Psoas muscle (tissue), 8 donors: Measurements from ENCODE around the gene PGBD1. TPM values are rescaled to one million over a fixed set of nuclear protein-coding genes. Genes with fewer than 3 reads are reported as not detected.

ENCODE experiments used
- ATAC-seq, 4 donors: fragments of 200-7000 bp; cut with Tn5 transposase; one replicate each; pipeline ENCODE4 v1.9.1; 2020; ENCODE audit warnings: moderate library complexity in 3 of 4, mild to moderate bottlenecking in 2 of 4
- DNase-seq, 2 donors: peaks; one replicate each; pipeline ENCODE4 v3.0.0-alpha.2; 2020
- H3K27ac ChIP-seq: fragments of 200-600 bp; one replicate; pipeline ENCODE4 v1.8.0; 2022
- H3K27me3 ChIP-seq, 3 donors: fragments of 200-600 bp in 1 of 3; one replicate each; pipeline versions ENCODE4 v1.6.1 to v1.8.0; 2013 to 2022; ENCODE audit warnings: low read length in 2 of 3, mild to moderate bottlenecking in 2 of 3, moderate library complexity in 1 of 3; ENCODE audit not compliant: insufficient read depth in 3 of 3
- H3K36me3 ChIP-seq, 2 donors: fragments of 200-600 bp in 1 of 2; one replicate each; pipeline versions ENCODE4 v1.6.1 to v1.8.0; 2013 to 2022; ENCODE audit warnings: low read depth in 1 of 2, mild to moderate bottlenecking in 1 of 2, moderate library complexity in 1 of 2; ENCODE audit not compliant: insufficient read depth in 1 of 2
- H3K4me1 ChIP-seq: fragments of 200-600 bp; one replicate; pipeline ENCODE4 v1.8.0; 2022
- H3K4me3 ChIP-seq: fragments of 200-600 bp; one replicate; pipeline ENCODE4 v1.8.0; 2022; ENCODE audit warnings: mild to moderate bottlenecking
- H3K9me3 ChIP-seq: fragments of 200-600 bp; one replicate; pipeline ENCODE4 v1.8.0; 2022
- WGBS, 3 donors: extraction: QIAGEN DNeasy Blood & Tissue Kit; methylation state at CpG; one replicate each; pipeline versions ENCODE4 v1.1.6 to v1.1.7; 2013; 5-methylcytosine and 5-hydroxymethylcytosine counted together
- intact Hi-C, 2 donors: fragments of 100-400 bp; cut with DNase I; formaldehyde crosslinking; loops; one replicate each; pipeline versions ENCODE4 v1.11.0 to v1.14.2; 2022
- polyA plus RNA-seq, 3 donors: library from polyadenylated mRNA; stranded (reverse); fragments of 200-250 nt; gene quantifications; one replicate each; pipeline ENCODE4 v1.2.3, GENCODE V29; 2013
- total RNA-seq, 4 donors: library from RNA; stranded (reverse); fragmentation: NEBNext Ultra II Directional in 2 of 4; extraction: Animal tissue kit (Norgen Biotek cat#: 25700) in 2 of 4; gene quantifications; one replicate each; pipeline versions ENCODE4 v1.2.1 to v1.2.4, GENCODE V29; 2021 to 2023
- TF ChIP-seq, protein P1 (sequence below): fragments of 200-600 bp; IDR thresholded peaks from one replicate; pipeline ENCODE4 v1.8.0; 2022; ENCODE audit warnings: antibody characterized with exemption
- donor health status: healthy with polysubstance abuse.
- donor health status: DM: no; HTN: no; CAD: no; lungs with moderate emphysema.
- donor health status: Bipolar disorder and iron deficiency.
- donor health status: healthy.
- donor health status: DM: yes; HTN: yes; CAD: no.
- donor health status: DM: no; HTN: no; CAD: no.
- donor health status: DM: no; HTN: no; CAD: no.
- donor health status: DM: yes; HTN: yes; CAD: no.

The PGBD1 gene
- total and polyA plus RNA-seq, 7 donors, result 0.62 to 2.6 (median 1.2) TPM

DNA sequence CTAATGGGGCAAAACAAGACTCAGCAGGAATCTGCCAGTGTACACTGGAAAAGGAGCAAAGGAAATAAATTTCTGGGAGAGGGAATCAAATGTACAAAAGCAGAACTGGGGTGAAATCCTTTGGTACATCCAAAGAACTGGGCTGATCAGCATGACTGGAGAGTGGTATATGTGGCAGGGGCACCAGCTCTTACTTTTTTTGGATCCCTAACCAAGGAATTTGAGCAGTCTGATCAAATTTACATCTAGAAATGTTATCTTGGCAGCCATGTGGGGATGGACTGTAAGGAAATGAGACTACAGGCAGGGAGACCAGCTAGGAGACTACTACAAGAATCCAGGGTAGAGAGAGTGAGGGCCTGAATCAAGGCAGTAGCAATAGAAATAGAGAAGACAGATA, 55.7 kb downstream of the PGBD1 start:
- TF ChIP-seq, protein P1, sequence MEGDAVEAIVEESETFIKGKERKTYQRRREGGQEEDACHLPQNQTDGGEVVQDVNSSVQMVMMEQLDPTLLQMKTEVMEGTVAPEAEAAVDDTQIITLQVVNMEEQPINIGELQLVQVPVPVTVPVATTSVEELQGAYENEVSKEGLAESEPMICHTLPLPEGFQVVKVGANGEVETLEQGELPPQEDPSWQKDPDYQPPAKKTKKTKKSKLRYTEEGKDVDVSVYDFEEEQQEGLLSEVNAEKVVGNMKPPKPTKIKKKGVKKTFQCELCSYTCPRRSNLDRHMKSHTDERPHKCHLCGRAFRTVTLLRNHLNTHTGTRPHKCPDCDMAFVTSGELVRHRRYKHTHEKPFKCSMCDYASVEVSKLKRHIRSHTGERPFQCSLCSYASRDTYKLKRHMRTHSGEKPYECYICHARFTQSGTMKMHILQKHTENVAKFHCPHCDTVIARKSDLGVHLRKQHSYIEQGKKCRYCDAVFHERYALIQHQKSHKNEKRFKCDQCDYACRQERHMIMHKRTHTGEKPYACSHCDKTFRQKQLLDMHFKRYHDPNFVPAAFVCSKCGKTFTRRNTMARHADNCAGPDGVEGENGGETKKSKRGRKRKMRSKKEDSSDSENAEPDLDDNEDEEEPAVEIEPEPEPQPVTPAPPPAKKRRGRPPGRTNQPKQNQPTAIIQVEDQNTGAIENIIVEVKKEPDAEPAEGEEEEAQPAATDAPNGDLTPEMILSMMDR, result no peak
- intact Hi-C loops, result loop anchor here in 1 of 2 donors (5.0 kb wide), 2 partner anchors 55 to 200 kb away; partner anchors contain the start of gene PGBD1
- no peak for ATAC-seq

DNA sequence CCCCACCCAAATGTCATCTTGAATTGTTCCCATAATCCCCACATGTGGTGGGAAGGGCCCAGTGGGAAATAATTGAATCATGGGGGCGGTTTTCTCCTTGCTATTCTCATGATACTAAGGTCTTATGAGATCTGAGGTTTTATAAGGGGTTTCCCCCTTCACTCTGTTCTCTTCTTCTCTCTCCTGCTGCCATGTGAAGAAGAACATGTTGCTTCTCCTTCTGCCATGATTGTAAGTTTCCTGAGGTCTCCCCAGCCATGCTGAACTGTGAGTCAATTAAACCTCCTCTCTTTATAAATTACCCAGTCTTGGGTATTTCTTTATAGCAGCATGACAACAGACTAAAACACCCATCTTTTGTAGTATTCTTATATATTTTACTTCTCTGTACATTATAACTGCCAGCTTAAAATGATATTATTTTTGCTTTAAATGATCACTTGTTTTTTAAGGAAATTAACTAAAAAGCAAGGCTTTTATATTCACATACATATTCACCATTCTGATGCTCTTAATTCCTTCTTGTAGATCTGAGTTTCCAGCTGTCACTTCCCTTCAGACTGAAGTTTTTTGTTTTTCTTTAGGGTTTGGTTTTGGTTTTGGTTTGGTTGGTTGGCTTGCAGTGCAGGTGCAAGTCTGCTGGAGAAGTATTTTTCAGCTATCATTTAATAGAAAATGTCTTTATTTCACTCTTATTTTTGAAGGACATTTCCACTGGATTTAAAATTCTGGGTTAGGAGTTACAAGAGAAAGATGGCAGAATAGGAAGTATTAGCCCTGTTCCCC, 59.1 kb downstream of the PGBD1 start:
- Histone ChIP-seq H3K9me3 (no peaks in the 10 kb centered on the region), H3K4me3 (no peak overlapping the region), H3K27ac (no peak overlapping the region), H3K27me3 (peaks cover 0 to 2% (median 0%) of the 10 kb centered on the region in 3 donors), H3K36me3 (no peaks in the 10 kb centered on the region), H3K4me1 (peaks cover 8% of the 10 kb centered on the region)
- ATAC-seq (no peak), DNase-seq (no peak)
- WGBS, 3 donors, result 80 to 85% (median 84%) methylated on average over 1 of the region's 1 CpG
- intact Hi-C loops, result no loop called here
- TF ChIP-seq, protein P1, result no peak

More for the DNA sequence above, 55.7 kb downstream of the PGBD1 start:
- DNase-seq, result no peak
- no peaks in the 10 kb centered on the region for H3K9me3 ChIP-seq
- H3K4me3 ChIP-seq, result peak overlapping the region; percentile 90
- H3K4me1 ChIP-seq, result peaks cover 8% of the 10 kb centered on the region
- H3K27ac ChIP-seq, result peak overlapping the region; percentile 96
- H3K27me3 ChIP-seq, result no peaks in the 10 kb centered on the region
- no peaks in the 10 kb centered on the region for H3K36me3 ChIP-seq

DNA sequence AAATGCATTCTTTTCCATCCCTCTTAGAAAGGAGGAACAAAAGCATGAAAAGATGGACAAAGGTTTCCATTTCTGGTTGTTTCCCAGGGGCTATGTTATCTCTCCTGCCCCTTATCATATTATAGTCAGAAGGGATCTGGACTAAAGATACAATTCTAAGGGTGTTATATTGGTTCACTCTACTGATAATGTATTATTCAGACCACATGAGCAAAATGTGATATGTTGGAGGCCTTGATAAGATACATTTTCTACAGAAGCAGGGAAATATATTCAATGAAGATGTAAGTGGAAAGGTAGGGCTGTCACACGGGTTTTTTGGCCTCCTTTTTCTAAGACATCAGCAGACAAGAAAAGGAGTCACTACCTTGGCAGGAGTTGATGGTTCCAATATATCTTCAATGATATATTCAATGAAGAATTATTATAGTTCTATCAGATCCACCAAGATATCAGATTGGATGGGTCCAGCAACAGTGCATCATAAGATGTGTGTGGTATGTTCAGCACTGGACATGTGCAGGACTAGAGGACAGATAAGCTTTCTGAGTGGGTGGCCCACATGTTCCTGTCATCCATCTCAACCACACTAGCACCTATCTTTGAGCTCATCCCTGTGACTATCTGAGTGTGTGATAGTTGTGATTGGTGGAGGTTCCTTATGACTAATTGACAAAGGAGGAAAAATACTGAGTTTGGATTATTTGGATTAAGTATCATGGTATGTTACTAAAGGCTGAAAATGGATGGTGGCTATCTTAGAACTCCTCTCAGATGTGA, 62.7 kb downstream of the PGBD1 start:
- no peak overlapping the region for H3K4me3 ChIP-seq
- H3K36me3 ChIP-seq, result no peaks in the 10 kb centered on the region
- no peaks in the 10 kb centered on the region for H3K4me1 ChIP-seq
- DNase-seq, result no peak
- intact Hi-C loops, result no loop called here
- no peak overlapping the region for H3K27ac ChIP-seq
- WGBS, 3 donors, result 51 to 55% (median 53%) methylated on average over 1 of the region's 1 CpG
- no peak for ATAC-seq
- no peaks in the 10 kb centered on the region for H3K9me3 ChIP-seq
- H3K27me3 ChIP-seq, result peaks cover 0 to 4% (median 0%) of the 10 kb centered on the region in 3 donors
- TF ChIP-seq, protein P1, result no peak

DNA sequence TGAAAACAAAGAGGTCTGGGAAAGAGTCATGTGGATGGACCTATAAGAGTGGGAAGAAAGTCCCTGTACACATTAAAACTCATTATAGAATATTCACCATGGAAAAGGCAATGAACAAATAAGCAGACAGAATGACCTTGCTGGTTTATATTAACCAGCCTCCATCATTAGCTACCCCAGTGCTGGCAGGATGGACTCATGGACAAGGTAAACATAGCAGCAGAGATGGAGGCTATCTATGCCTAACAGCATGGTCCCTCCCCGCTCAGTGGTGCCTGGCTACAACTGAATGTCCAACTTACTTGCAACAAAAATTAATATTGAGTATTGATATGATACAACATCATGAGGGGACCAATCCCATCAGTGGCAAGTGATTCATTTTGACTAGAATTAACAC, 63.8 kb downstream of the PGBD1 start:
- no peaks in the 10 kb centered on the region for H3K4me1 ChIP-seq
- ATAC-seq (no peak), DNase-seq (no peak)
- H3K4me3 ChIP-seq, result no peak overlapping the region
- WGBS, 3 donors, result 94 to 95% (median 94%) methylated on average over 1 of the region's 1 CpG
- intact Hi-C loops, result loop anchor here in 1 of 2 donors (5.0 kb wide), 1 partner anchor 83 kb away; no protein-coding TSS in a partner anchor
- TF ChIP-seq, protein P1, result no peak
- H3K27ac ChIP-seq, result no peak overlapping the region
- H3K27me3 ChIP-seq, result peaks cover 0 to 4% (median 0%) of the 10 kb centered on the region in 3 donors
- H3K36me3 ChIP-seq, result no peaks in the 10 kb centered on the region
- no peaks in the 10 kb centered on the region for H3K9me3 ChIP-seq
